IMR-90 (cell line): ENCODE measurements around the gene ZNF791. TPM values are rescaled to one million over a fixed set of nuclear protein-coding genes. Genes with fewer than 3 reads are reported as not detected.

ENCODE experiments used
- ATAC-seq: fragments of 200-7000 bp; cut with Tn5 transposase; 2 replicates; pipeline ENCODE4 v1.9.1; 2020; ENCODE audit warnings: low read depth, mild to moderate bottlenecking, moderate library complexity
- BruUV-seq: library from RNA; stranded (reverse); fragments of 400-500 nt; replicated peaks from 2 replicates; lab custom pipeline; 2021; lab: Mats Ljungman, UMichigan
- CTCF ChIA-PET: fragments of 300-600 bp; formaldehyde crosslinking; extraction: SDS; loops from one replicate; lab custom pipeline; 2021; ENCODE audit warnings: antibody characterized with exemption; lab: Yijun Ruan, JAX
- POLR2A ChIA-PET: fragments of 300-600 bp; sonication (Branson Sonifier 250); formaldehyde crosslinking; loops from one replicate; lab custom pipeline; 2022; ENCODE audit warnings: antibody characterized with exemption; ENCODE audit not compliant: unreplicated experiment; lab: Charles Lee
- DNase-seq: peaks from one replicate; pipeline ENCODE4 v3.0.0; 2013
- H2AFZ ChIP-seq: replicated peaks from 2 replicates; pipeline ENCODE3; 2013; ENCODE audit warnings: low read length, mild to moderate bottlenecking; ENCODE audit not compliant: poor library complexity
- H2AK5ac ChIP-seq: 2 replicates; pipeline ENCODE4 v1.6.1; 2013; ENCODE audit warnings: low read depth, low read length, inconsistent platforms
- H2AK9ac ChIP-seq: replicated peaks from 2 replicates; pipeline ENCODE3; 2013; ENCODE audit warnings: mild to moderate bottlenecking, low read depth, low read length, moderate library complexity; ENCODE audit not compliant: poor library complexity
- H2BK120ac ChIP-seq: 2 replicates; pipeline ENCODE4 v1.6.1; 2013; ENCODE audit warnings: low read depth, low read length, inconsistent platforms
- H2BK15ac ChIP-seq: 3 replicates; pipeline ENCODE4 v1.6.1; 2013; ENCODE audit warnings: low read depth, low read length, inconsistent platforms
- H2BK20ac ChIP-seq: 2 replicates; pipeline ENCODE4 v1.6.1; 2013; ENCODE audit warnings: low read depth, mild to moderate bottlenecking, inconsistent platforms, low read length, moderate library complexity
- H2BK5ac ChIP-seq: 2 replicates; pipeline ENCODE4 v1.6.1; 2013; ENCODE audit warnings: mild to moderate bottlenecking, low read depth, low read length, inconsistent platforms; ENCODE audit not compliant: poor library complexity, severe bottlenecking
- H3K14ac ChIP-seq: replicated peaks from 2 replicates; pipeline ENCODE4 v1.6.1; 2013; ENCODE audit warnings: low read depth, low read length, inconsistent platforms
- H3K18ac ChIP-seq: 2 replicates; pipeline ENCODE4 v1.6.1; 2013; ENCODE audit warnings: low read depth, low read length, control low read depth
- H3K23ac ChIP-seq: 2 replicates; pipeline ENCODE4 v1.6.1; 2013; ENCODE audit warnings: low read depth, low read length, inconsistent platforms
- H3K27ac ChIP-seq: 2 replicates; pipeline ENCODE4 v1.5.1; 2013; ENCODE audit warnings: mild to moderate bottlenecking, control low read depth, low read length; ENCODE audit not compliant: insufficient read depth
- H3K27me3 ChIP-seq: 2 replicates; pipeline ENCODE4 v1.6.1; 2013; ENCODE audit warnings: low read length; ENCODE audit not compliant: control insufficient read depth, insufficient read depth
- H3K36me3 ChIP-seq: 2 replicates; pipeline ENCODE4 v1.6.1; 2013; ENCODE audit warnings: low read length, mixed read lengths; ENCODE audit not compliant: control insufficient read depth, insufficient read depth
- H3K4ac ChIP-seq: 2 replicates; pipeline ENCODE4 v1.6.1; 2013; ENCODE audit warnings: low read depth, low read length, inconsistent platforms
- H3K4me1 ChIP-seq: 2 replicates; pipeline ENCODE4 v1.6.1; 2013; ENCODE audit warnings: low read length, mixed read lengths; ENCODE audit not compliant: control insufficient read depth, insufficient read depth
- H3K4me2 ChIP-seq: 2 replicates; pipeline ENCODE4 v1.6.1; 2013; ENCODE audit warnings: low read depth, mild to moderate bottlenecking, control low read depth, low read length, moderate library complexity
- H3K4me3 ChIP-seq: 2 replicates; pipeline ENCODE4 v1.5.1; 2013; ENCODE audit warnings: low read depth, mild to moderate bottlenecking, control low read depth, low read length, moderate library complexity; ENCODE audit not compliant: insufficient read depth
- H3K56ac ChIP-seq: 2 replicates; pipeline ENCODE4 v1.6.1; 2013; ENCODE audit warnings: low read length, inconsistent platforms; ENCODE audit not compliant: insufficient read depth; ENCODE audit errors: extremely low read depth
- H3K79me1 ChIP-seq, 2 experiments: 2 replicates each; pipeline ENCODE4 v1.6.1; 2013; ENCODE audit warnings: low read length in 2 of 2, inconsistent platforms in 1 of 2, low read depth in 1 of 2
- H3K9ac ChIP-seq: 2 replicates; pipeline ENCODE4 v1.6.1; 2013; ENCODE audit warnings: low read depth, low read length, control low read depth
- H3K9me1 ChIP-seq: 2 replicates; pipeline ENCODE4 v1.6.1; 2013; ENCODE audit warnings: low read length, inconsistent platforms; ENCODE audit not compliant: insufficient read depth
- H3K9me3 ChIP-seq: 2 replicates; pipeline ENCODE4 v1.6.1; 2013; ENCODE audit warnings: low read length; ENCODE audit not compliant: control insufficient read depth, insufficient read depth
- H4K20me1 ChIP-seq: 2 replicates; pipeline ENCODE4 v1.6.1; 2013; ENCODE audit warnings: low read length, inconsistent platforms; ENCODE audit not compliant: insufficient read depth
- H4K5ac ChIP-seq: 2 replicates; pipeline ENCODE4 v1.6.1; 2013; ENCODE audit warnings: mild to moderate bottlenecking, low read depth, low read length, control low read depth
- H4K8ac ChIP-seq, 2 experiments: 2 replicates each; pipeline ENCODE4 v1.6.1; 2013; ENCODE audit warnings: low read depth in 2 of 2, low read length in 2 of 2, control low read depth in 1 of 2, inconsistent platforms in 1 of 2
- H4K91ac ChIP-seq: 2 replicates; pipeline ENCODE4 v1.6.1; 2013; ENCODE audit warnings: low read depth, low read length, inconsistent platforms; ENCODE audit not compliant: insufficient read depth
- POLR2A ChIP-seq: IDR thresholded peaks from 2 replicates; pipeline ENCODE4 v1.6.1; 2012; ENCODE audit warnings: mild to moderate bottlenecking, low read depth, low read length
- WGBS, 2 experiments: methylation state at CpG; one replicate each; pipeline versions ENCODE4 v1.1.5 to v1.1.7; 2013; ENCODE audit warnings: missing lambda C conversion rate in 2 of 2; ENCODE audit not compliant: insufficient read length in 1 of 2; ENCODE audit errors: extremely low coverage in 2 of 2; 5-methylcytosine and 5-hydroxymethylcytosine counted together
- dilution Hi-C: fragments of 300-500 bp; cut with HindIII; formaldehyde crosslinking; loops from one replicate; pipeline ENCODE4 v1.14.3; 2018; ENCODE audit warnings: low sequenced_read_pairs; ENCODE audit not compliant: unreplicated experiment
- in situ Hi-C: fragments of 300-500 bp; cut with MboI; formaldehyde crosslinking; loops from 3 replicates; pipeline ENCODE4 v1.14.3; 2019; ENCODE audit warnings: low sequenced_read_pairs, inconsistent platforms, mixed read lengths
- intact Hi-C: fragments of 100-400 bp; cut with micrococcal nuclease; formaldehyde crosslinking; loops from 2 replicates; pipeline ENCODE4 v1.10.0; 2022
- polyA plus RNA-seq, 3 experiments: library from polyadenylated mRNA; depleted of rRNA; stranded (reverse); fragments of >200 nt; gene quantifications; 2 replicates each; pipeline ENCODE4 v1.2.3, GENCODE V29; 2012; ENCODE audit warnings: low replicate concordance in 1 of 3
- total RNA-seq: library from RNA; depleted of rRNA; stranded (reverse); fragments of >200 nt; gene quantifications from 2 replicates; pipeline ENCODE4 v1.2.3, GENCODE V29; 2012

Gene ZNF791
- total and polyA plus RNA-seq, 2 of the 4 experiments (the other 2 are of a cell fraction): 7.1 to 15.8 TPM

GRCh38 chr19:12675399-12675798 lies 64.7 kb downstream of the ZNF791 start:
- no peak for TF ChIP-seq POLR2A
- Histone ChIP-seq H3K9me3 (no peaks in the 10 kb centered on the region), H2BK120ac (no peak overlapping the region), H2AK5ac (no peak overlapping the region), H3K18ac (no peak overlapping the region), H4K5ac (no peak overlapping the region), H3K79me1 (peaks cover 17 to 52% of the 10 kb centered on the region in 2 experiments), H3K14ac (no peak overlapping the region), H3K4me1 (peaks cover 2% of the 10 kb centered on the region), H3K9me1 (peaks cover 7% of the 10 kb centered on the region; the same call in 1 of the 2 replicates), H3K23ac (no peak overlapping the region), H3K4ac (no peak overlapping the region), H2BK5ac (no peak overlapping the region), H2AFZ (no peak overlapping the region), H3K9ac (no peak overlapping the region), H2AK9ac (no peak overlapping the region), H3K36me3 (peaks cover 53% of the 10 kb centered on the region), H3K56ac (no peak overlapping the region), H3K4me3 (no peak overlapping the region), H4K91ac (no peak overlapping the region), H3K4me2 (no peak overlapping the region), H4K8ac (no peak overlapping the region), H3K27me3 (no peaks in the 10 kb centered on the region), H2BK20ac (no peak overlapping the region), H3K27ac (no peak overlapping the region), H4K20me1 (peaks cover 15% of the 10 kb centered on the region), H2BK15ac (no peak overlapping the region)
- DNase-seq (no peak), ATAC-seq (no peak)
- dilution Hi-C loops: no loop called here
- 100% methylated on average over 2 of the region's 10 CpGs; no CpG with 5 or more reads in 1 of the 2 experiments for WGBS, 2 experiments
- intact Hi-C loops: no loop called here
- in situ Hi-C loops: no loop called here
- ChIA-PET POLR2A (no interaction called here), CTCF (no interaction called here)
- no TSS peak for BruUV-seq
